GM19099 (cell line): ENCODE data around the gene SOAT2.

Source experiments
- POLR2A ChIP-seq: IDR thresholded peaks from 3 replicates; pipeline ENCODE4 v1.6.1; 2011; ENCODE audit warnings: low read depth; ENCODE audit not compliant: insufficient read length; ENCODE audit errors: extremely low read depth

The SOAT2 gene

DNA sequence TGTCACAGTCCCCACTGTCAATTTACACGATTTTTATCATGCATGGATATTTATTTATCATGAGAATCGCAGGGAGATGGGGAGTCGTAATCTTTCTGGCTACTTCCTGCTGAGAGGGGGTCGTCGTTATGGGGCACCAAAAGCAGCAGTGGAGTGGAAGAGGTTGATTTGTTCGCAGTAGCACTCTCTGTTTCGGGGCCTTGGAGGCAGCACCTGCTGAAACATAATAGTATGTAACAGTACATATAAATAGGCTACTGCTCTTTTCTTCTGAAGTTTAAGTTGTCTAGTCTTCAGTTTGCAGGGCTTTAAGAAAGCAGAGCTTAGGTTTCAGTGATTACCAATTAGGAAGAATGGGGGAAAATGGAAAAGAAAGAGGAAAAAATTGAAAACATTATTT, 3.8 kb downstream of the SOAT2 start:
- no peak for TF ChIP-seq POLR2A

DNA sequence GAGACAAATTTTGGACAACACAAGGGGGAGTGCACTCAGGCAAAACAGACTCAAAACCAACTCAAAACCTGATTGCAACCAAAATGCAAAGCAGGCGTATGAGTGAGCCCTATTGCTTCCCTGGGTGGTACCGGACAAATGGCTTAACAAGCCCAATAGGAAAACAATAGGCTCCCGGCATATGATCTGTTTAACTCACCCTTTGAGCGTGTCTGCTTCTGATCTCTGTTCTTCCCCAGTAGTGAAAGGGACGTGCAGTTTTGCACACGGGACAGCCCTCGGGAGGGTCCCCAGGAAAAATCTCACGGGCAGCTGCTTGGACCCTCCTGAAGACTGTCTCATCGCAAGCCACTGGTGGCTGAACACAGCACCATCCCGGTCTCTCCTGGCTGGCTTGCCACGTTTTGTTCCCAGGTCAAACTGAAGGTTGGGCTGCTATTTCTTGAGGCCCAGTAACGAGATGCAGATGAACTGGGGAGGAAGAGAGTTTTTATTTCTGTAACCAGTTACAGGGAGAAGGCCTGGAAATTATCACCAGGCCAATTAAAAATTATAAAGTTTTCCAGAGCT, 9.9 kb downstream of the SOAT2 start:
- no peak for TF ChIP-seq POLR2A

DNA sequence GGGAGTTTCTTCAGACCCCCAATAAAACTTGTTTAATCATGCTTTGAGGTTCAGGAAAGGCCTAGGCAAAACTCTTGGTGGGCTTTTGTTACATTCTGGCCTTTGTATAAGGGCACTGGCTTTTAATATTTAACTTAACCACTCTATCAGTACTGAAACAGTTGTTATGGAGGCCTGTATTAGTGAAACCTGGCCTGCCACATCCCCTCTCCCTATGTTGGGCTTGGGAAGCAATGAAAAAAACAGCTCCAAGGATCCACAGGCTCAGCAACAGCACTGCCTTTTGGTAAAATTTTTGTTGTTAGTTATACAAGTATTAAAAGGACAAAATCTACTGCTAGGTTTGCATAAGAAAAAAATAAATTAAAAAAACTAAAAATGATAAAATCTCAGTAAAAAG, 10.7 kb downstream of the SOAT2 start:
- TF ChIP-seq POLR2A = no peak

DNA sequence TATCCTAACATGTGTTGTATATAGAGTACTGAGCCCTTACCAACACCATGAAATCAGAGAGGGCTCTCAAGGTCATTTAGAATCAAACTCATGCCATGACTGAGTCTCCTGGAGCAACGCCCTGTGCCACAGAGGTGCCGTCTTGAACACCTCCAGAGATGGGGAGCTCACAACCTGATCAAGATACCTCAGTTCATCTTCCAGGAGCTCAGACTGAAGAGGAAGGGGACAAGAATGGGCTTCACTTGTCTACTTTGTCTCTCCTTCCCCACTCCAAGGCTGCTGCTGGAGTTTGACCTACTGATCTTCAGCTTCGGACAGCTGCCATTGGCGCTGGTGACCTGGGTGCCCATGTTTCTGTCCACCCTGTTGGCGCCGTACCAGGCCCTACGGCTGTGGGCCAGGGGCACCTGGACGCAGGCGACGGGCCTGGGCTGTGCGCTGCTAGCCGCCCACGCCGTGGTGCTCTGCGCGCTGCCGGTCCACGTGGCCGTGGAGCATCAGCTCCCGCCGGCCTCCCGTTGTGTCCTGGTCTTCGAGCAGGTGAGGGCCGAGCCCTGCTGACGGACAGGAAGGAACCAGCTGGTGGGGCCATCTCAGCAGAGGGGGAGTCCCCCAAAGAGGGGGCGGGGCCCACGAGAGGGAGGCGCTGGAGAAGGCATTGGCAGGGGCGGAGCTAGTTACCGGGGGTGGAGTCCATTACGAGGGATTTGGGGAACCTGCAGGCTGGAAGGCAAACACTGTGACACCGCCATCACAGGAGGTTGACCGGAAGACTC, 12.0 kb downstream of the SOAT2 start:
- TF ChIP-seq POLR2A = no peak

DNA sequence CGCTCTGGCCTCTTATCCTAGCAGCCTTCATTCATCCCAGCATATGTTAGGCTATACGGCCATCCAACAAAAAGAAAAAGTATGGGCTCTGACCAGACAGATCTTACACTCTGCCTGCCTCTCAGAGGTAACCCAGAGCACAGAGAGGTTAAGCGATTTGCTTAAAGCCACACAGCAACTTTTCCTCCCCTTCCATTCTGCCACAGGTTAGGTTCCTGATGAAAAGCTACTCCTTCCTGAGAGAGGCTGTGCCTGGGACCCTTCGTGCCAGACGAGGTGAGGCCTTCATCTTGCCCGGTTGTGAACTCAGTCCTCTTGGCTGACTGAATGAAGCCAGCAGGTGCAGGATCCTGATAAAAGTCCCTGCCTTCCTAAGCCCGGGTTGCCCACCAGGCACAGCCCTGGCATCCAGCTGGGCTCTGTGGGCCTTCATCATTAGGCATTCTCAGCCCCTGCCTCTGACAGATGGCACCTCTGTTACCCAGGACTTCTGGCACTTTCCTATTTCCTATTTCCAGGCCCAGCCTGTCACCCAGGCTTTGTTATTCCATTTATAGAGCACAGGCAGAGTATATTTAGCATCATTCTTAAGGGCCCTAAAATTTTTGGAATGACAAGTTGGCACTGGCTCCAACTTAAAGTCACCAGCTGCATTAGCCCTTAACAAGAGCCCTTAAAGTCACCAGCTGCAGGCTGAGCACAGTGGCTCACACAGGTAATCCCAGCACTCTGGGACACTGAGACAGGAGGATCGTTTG, 12.8 kb downstream of the SOAT2 start:
- TF ChIP-seq POLR2A = no peak

DNA sequence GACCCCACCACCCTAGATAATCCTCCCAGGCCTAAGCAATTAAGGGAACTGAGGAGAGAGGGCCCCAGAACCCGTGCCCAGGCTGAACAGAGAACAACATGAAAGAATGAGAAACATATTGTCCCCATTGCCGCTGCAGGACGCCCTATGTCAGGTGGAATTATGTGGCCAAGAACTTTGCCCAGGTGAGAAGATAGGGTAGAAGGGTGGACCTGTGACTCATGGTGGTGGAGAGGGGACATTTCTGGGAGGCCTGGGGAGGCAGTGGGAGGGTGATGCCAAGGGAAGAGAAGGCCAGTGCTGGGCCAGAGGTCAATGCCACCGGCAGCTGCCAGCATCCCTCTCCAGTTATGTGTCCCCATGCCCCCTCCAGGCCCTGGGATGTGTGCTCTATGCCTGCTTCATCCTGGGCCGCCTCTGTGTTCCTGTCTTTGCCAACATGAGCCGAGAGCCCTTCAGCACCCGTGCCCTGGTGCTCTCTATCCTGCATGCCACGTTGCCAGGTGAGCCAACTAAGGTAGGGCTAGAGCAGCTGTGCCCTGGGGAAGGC, 15.5 kb downstream of the SOAT2 start:
- no peak for TF ChIP-seq POLR2A

DNA sequence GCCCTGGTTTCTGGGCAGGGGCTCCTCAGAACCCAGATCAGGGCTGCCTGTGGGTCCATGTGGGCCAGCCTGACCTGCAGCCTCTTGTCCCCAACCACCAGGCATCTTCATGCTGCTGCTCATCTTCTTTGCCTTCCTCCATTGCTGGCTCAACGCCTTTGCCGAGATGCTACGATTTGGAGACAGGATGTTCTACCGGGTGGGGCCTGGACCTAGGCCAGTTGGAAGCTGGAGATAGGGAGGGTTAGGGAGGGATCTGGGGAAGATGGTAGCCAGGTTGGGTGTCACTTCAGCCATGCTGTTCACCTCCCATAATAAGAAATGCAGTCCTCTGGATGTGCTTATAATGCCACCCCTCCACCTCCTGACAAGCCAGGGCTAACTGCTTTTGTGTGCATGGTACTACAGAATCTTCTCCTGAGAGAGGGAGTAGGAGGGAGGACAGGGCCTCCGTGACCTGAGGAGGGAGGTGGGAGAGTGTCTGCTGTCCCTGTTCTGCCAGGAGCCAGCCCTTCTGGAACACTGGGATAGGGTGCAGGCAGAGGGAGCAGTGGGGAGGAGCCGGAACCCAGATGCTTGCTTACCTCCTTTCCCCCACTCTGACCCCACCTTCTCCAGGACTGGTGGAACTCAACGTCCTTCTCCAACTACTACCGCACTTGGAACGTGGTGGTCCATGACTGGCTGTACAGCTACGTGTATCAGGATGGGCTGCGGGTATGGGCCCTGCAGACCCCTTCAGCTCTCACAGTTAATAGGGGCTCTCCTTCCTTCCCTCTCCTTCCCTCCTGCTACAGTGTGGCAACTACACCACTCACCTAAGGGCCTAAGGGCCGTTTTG, 17.6 kb downstream of the SOAT2 start:
- no peak for TF ChIP-seq POLR2A

DNA sequence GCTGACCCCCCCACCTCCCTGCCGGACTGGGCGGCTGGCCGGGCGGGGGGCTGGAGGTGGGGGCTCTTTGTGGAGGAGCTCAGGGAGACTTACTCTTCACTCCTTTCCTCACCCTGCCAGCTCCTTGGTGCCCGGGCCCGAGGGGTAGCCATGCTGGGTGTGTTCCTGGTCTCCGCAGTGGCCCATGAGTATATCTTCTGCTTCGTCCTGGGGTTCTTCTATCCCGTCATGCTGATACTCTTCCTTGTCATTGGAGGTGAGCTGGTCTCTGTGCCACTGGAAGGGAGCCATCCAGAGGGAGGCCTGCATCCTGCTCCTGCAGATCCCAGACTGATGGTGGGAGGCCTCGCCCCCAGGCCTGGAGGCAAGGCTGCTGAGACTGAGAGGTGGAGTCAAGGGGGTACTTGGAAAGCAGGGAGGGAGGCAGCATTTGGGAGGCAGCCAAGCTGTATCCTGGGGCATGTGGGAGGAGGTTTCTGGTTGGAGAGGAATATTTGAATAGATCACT, 19.7 kb downstream of the SOAT2 start:
- TF ChIP-seq POLR2A = no peak

DNA sequence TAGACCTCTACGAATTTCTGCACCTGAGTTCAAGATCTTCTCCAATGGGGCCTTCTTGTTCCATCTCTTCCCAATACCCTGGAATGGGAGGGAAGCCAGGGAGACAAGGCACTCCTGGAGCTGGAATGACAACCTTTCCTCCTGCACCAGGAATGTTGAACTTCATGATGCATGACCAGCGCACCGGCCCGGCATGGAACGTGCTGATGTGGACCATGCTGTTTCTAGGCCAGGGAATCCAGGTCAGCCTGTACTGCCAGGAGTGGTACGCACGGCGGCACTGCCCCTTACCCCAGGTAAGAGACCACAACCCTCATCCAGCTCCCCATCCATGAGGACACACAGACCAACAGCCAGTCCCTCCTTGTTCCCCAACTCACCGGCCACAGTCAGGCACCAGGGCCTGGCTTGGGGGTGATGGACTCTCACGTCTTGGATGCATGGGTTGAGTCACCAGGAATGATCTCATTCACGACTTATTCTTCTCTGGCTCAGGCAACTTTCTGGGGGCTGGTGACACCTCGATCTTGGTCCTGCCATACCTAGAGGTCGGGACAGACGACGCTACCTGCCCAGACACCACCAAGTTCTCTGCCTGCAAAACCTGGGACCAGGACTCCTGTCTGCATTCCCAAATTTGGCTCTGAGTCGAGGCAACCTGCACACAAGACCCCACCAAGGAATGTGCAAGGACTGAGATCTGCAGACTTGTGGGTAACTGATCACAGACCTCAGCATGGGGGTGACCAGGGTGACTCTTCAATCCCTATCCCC, 20.5 kb downstream of the SOAT2 start:
- TF ChIP-seq POLR2A = no peak

DNA sequence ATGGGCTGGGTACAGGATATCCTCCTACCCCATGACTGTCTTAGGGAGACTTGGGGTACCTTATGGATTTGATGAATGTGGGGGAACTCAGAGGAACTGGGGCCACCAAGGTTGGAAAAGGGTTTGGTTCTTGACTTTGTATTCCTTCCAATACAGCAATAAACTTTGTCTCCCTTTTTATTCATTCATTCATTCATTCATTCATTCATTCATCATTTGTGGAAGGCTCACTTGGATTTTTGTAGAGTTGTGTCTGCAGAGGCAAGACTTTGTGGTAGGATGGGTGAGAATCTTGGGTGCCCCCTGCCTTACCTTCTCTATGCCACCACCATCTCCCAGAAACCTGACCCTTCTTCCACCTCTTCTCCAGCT, 21.1 kb downstream of the SOAT2 start:
- TF ChIP-seq POLR2A = no peak

DNA sequence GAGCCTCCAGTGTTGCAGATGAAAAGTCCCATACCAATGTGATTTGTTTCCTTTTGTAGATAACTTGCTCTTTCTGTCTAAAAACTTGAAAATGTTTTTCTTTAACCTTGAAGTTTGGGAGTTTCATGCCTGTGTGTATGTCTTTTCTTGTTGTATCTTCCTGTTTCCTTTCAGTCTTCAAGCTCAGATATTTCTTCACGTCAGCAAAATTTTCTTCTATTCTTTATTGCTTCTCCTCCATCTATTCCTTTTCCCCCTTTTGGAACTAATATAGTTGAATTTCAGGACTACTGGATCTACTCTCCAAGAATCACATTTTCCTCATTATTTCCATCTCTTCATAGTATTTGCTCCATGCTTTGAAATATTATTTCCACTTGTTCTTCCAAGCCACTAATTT, 23.9 kb downstream of the SOAT2 start:
- TF ChIP-seq POLR2A = no peak

DNA sequence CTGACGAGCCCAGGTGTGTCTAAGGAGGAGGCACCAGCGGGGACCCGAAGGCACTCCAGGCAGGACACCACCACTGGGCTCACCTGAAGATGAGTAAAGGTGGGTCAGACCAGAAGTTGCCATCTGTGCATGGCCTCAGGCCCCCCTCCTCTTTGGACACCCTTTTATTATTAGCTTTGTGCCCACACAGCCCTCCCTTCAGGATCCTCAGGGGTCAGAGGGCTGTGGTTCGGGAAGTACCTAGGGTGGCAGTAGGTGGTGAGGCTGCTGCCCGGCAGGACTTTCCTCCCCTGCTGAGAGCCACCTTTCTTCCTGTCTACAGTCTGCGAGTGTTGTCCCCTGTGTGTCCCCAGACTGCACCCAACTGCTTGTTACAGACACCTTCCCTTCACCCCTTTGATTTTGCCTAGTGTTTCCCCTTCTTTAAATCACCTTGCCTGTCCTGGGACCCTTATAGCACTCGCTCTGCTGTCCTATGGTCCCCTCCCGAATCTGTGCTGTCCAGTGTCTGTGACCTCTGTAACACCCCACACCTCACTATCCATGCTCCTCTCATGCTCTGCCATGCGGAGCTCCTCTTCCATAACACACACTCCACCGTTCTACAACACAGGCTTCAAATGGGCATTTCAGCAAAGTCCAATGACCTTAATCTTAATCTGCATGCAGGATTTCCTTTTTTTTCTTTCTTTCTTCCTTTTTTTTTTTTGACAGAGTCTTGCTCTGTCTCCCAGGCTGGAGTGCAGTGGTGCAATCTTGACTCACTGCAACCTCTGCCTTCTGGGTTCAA, 25.7 kb downstream of the SOAT2 start:
- TF ChIP-seq POLR2A = no peak

DNA sequence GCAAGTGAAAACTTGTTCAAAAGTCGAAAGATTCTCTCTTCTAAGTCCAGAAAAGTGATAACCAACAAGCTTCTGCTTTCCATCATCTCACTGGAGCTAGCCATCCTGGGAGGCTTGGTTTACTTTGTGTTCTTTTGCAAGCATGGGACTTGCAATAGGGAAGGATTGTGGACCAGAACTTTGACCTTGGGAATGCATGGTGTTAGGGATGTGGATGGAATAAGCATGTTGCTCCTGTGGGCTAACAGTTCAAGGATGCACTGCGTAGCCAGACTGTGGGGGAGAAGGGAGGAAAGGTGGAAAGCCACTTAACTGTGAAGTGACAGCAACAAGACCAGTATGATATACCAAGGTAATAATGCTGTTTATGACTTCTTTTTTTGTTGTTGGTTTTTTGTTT, 28.6 kb downstream of the SOAT2 start:
- no peak for TF ChIP-seq POLR2A
